ENCODE measurements around the gene KRT79. TPM values are rescaled to one million over a fixed set of nuclear protein-coding genes. Genes with fewer than 3 reads are reported as not detected.

KRT79 gene
- polyA plus RNA-seq, 1 donor, result not detected

DNA sequence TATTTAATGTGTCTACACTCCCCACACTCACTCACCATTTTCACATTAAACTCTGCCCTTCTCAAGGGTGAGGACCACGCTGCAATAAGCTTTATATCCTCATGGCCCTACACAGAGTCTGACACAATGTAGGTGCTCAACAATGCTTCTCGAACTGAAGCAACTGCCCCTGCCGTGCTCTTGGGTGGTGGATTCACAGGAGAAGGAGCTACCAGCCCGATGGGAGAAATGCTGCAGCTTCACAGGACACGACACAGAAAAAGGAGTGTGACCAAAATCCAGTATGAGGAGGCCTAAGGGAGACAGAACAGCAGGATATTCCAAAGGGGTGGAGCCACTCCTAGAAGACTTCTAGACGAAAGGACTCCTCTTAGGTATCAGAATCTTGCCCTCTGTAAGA lies 31.7 kb downstream of the KRT79 start:
- no CpG with 5 or more reads among the region's 6 CpGs for WGBS (ENCODE audit: insufficient coverage, low lambda C conversion rate)
- H3K27ac ChIP-seq (ENCODE audit: low read length), result no peak overlapping the region
- no peak overlapping the region for H3K4me3 ChIP-seq (ENCODE audit: low read length)
- H3K36me3 ChIP-seq (ENCODE audit: control insufficient read depth, insufficient read depth, low read length), result no peaks in the 10 kb centered on the region
- no peaks in the 10 kb centered on the region for H3K4me1 ChIP-seq (ENCODE audit: control insufficient read depth, insufficient read depth, low read length)
- H3K27me3 ChIP-seq (ENCODE audit: control insufficient read depth, insufficient read depth, low read length), result peaks cover 2% of the 10 kb centered on the region
- no peak for DNase-seq
- no peaks in the 10 kb centered on the region for H3K9me3 ChIP-seq (ENCODE audit: control insufficient read depth, low read depth, low read length)

DNA sequence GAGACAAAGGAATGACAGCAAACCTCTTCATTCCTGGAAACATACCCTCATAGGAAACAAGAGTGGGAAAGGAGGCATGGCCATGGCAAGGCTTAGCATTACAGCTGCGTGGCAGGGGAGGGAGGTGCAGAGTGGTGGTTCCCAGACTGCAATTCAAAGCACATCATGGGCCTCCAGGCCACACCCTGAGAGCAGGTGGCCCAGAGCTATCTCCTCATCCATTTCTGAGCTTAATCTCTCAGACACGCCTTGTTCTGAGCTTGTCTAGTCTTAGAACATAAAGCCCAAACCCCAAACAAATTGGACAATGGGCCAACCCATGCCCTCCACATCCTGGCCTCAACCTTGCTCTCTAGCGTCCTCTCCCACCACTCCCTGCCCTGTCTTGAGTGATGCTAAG lies 32.3 kb downstream of the KRT79 start:
- H3K9me3 ChIP-seq (ENCODE audit: control insufficient read depth, low read depth, low read length), result no peaks in the 10 kb centered on the region
- no peak overlapping the region for H3K27ac ChIP-seq (ENCODE audit: low read length)

DNA sequence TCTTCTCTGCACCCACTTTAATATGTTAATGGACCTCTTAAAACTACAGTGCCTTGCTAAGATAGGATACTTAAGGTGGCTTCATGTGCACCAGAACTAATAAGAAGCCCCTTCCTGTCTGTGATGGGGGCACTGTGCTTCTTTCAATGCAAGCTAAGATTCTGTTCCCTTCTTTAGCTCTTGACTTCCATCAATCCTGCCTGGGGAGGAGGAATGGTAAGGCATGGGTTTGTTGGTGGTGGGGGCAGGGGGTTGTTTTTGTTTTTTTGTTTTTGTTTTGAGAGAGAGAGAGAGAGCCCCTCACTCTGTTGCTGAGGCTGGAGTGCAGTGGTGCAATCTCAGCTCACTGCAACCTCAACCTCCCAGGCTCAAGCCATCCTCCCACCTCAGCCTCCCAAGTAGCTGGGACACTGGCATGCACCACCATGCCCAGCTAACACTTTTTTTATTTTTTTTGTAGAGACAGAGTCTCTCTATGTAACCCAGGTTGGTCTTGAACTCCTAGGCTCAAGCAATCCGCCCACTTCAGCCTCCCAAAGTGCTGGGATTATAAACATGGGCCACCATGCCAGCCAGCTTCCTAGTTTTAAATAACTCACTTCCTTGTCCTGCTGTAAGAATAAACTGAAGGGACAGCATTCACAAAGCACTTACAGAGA lies 33.7 kb downstream of the KRT79 start:
- Histone ChIP-seq H3K27me3 (ENCODE audit: control insufficient read depth, insufficient read depth, low read length) (peaks cover 4% of the 10 kb centered on the region), H3K27ac (ENCODE audit: low read length) (no peak overlapping the region), H3K9me3 (ENCODE audit: control insufficient read depth, low read depth, low read length) (no peaks in the 10 kb centered on the region), H3K36me3 (ENCODE audit: control insufficient read depth, insufficient read depth, low read length) (no peaks in the 10 kb centered on the region), H3K4me1 (ENCODE audit: control insufficient read depth, insufficient read depth, low read length) (no peaks in the 10 kb centered on the region), H3K4me3 (ENCODE audit: low read length) (no peak overlapping the region)
- no peak for DNase-seq
- no CpG with 5 or more reads among the region's 1 CpG for WGBS (ENCODE audit: insufficient coverage, low lambda C conversion rate)

More for the DNA sequence above, 32.3 kb downstream of the KRT79 start:
- no peaks in the 10 kb centered on the region for H3K4me1 ChIP-seq (ENCODE audit: control insufficient read depth, insufficient read depth, low read length)
- no peaks in the 10 kb centered on the region for H3K36me3 ChIP-seq (ENCODE audit: control insufficient read depth, insufficient read depth, low read length)
- DNase-seq, result no peak
- WGBS (ENCODE audit: insufficient coverage, low lambda C conversion rate), result no CpG with 5 or more reads among the region's 3 CpGs
- H3K4me3 ChIP-seq (ENCODE audit: low read length), result no peak overlapping the region
- H3K27me3 ChIP-seq (ENCODE audit: control insufficient read depth, insufficient read depth, low read length), result peaks cover 4% of the 10 kb centered on the region

DNA sequence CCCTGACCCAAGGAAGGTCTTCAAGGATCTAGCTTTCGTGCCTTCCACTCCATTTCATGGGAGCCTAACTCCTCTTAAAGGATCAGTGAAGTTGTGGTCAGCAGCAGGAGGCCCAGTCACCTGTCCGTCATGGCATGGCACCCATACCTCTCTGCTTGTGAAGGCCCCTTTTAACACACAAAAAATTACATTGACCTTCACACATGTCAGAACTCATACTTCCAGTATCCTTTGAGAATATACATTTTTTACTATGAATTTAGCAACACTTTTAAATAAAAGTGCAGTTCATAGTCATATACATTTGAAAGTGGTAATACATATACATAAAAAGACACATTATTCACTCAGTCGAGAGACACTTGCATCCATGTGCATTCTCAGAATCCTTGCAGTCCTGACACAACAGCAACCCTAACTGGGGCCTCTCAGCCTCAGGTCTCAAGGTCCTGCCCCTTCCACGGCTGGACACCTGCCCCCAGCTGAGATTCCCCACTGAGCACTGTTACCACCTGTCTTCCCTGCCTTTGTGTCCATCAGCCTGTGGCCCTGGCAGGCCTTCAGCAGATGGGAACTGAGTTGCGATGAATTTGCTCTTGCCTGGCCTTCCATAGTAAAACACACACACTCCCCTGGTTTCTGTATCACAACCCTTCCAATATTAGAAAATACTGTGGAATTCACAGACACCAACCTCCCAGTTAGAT lies 34.5 kb downstream of the KRT79 start:
- WGBS (ENCODE audit: insufficient coverage, low lambda C conversion rate), result no CpG with 5 or more reads among the region's 5 CpGs
- DNase-seq, result no peak

DNA sequence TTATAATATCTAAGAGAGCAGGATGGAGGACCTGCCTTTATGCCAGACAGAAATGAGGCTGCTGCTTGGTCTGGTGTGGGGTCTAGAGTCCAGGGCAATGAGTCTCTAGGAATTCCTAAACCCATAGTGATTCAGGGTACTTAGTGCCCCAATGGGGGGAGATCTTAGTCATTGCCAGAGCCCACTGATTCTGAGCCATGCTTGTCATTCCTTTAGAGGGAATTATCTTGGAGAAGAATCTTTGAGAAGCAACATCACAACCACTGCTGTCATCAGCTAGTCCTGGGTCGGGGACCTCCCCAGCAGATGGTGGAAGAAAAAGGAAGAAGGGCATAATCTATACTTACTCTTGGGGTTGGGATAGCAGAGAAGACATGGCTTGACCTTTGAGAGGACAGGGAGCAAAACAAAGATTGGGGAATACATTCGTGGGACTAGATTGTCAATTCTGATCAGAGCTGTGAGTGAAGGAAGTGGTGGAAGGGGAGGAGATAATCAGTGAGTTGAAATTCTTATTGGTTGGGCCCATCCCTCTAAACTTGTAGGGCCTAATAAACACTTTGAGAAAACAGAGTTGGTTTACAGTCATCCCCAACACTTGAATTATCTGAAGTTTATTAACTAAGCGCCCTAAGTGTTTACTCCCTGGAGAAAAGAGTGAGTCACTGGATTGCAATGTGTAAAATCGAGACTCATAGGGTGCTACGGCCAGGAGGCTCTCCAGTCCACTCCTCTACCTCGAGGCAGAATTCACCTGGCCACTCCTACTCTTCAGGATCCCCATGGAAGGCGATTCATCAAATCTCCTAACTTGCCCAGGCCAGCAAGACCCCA lies 35.2 kb downstream of the KRT79 start:
- no peaks in the 10 kb centered on the region for H3K36me3 ChIP-seq (ENCODE audit: control insufficient read depth, insufficient read depth, low read length)
- no peak overlapping the region for H3K27ac ChIP-seq (ENCODE audit: low read length)
- no peak for DNase-seq

More for the DNA sequence above, 34.5 kb downstream of the KRT79 start:
- peaks cover 5% of the 10 kb centered on the region for H3K27me3 ChIP-seq (ENCODE audit: control insufficient read depth, insufficient read depth, low read length)
- no peaks in the 10 kb centered on the region for H3K4me1 ChIP-seq (ENCODE audit: control insufficient read depth, insufficient read depth, low read length)
- no peak overlapping the region for H3K27ac ChIP-seq (ENCODE audit: low read length)
- no peaks in the 10 kb centered on the region for H3K36me3 ChIP-seq (ENCODE audit: control insufficient read depth, insufficient read depth, low read length)
- no peaks in the 10 kb centered on the region for H3K9me3 ChIP-seq (ENCODE audit: control insufficient read depth, low read depth, low read length)
- H3K4me3 ChIP-seq (ENCODE audit: low read length), result no peak overlapping the region

DNA sequence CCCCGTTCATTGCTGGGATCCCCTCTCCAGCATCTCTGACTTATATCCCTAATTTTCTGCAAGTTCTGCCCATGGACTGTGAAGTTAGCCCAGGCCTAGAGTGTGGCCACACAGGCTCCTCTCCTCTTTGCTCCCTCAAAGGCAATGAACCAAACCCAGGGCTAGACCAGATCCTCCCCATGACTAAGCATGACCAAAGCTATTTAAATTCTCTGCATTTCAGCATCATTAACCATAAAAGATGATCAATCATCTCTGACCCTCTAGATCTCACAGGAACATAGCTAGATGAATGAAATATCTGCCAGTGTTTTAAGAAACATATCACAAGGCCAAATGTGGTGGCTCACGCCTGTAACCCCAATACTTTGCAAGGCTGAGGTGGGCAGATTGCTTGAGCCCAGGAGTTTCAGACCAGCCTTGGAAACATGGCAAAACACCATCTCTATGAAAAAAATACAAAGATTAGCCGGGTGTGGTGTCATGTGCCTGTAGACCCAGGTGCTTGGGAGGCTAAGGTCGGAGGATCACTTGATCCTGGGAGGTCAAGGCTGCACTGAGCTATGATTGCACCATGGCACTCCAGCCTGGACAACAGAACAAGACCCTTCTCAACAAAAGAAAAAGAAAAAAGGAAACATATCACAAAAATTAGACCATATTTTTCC lies 36.0 kb downstream of the KRT79 start:
- Histone ChIP-seq H3K4me3 (ENCODE audit: low read length) (no peak overlapping the region), H3K9me3 (ENCODE audit: control insufficient read depth, low read depth, low read length) (no peaks in the 10 kb centered on the region), H3K27ac (ENCODE audit: low read length) (no peak overlapping the region), H3K36me3 (ENCODE audit: control insufficient read depth, insufficient read depth, low read length) (no peaks in the 10 kb centered on the region), H3K27me3 (ENCODE audit: control insufficient read depth, insufficient read depth, low read length) (peaks cover 14% of the 10 kb centered on the region), H3K4me1 (ENCODE audit: control insufficient read depth, insufficient read depth, low read length) (no peaks in the 10 kb centered on the region)
- DNase-seq, result no peak
- no CpG with 5 or more reads among the region's 4 CpGs for WGBS (ENCODE audit: insufficient coverage, low lambda C conversion rate)

More for the DNA sequence above, 35.2 kb downstream of the KRT79 start:
- 67% methylated on average over 3 of the region's 7 CpGs for WGBS (ENCODE audit: insufficient coverage, low lambda C conversion rate)
- peaks cover 12% of the 10 kb centered on the region for H3K27me3 ChIP-seq (ENCODE audit: control insufficient read depth, insufficient read depth, low read length)
- no peak overlapping the region for H3K4me3 ChIP-seq (ENCODE audit: low read length)
- no peaks in the 10 kb centered on the region for H3K9me3 ChIP-seq (ENCODE audit: control insufficient read depth, low read depth, low read length)
- H3K4me1 ChIP-seq (ENCODE audit: control insufficient read depth, insufficient read depth, low read length), result no peaks in the 10 kb centered on the region

DNA sequence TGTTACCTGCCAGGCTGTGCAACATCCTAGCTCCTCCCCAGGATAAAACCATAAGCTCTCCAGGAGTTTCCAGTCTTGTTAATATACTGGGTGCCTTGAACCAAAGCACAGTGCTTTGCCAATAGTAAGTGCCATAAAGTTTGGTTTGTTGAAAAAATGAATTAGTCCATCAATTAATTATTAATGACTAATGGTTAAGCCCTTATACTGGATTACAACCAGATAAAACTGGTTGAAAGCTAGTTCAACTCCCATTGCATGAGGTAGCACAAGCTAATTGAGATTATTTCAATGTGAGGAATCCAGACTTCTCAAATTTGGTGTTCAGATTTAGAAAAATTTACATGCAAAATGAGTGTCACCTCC lies 36.6 kb downstream of the KRT79 start:
- H3K4me3 ChIP-seq (ENCODE audit: low read length), result no peak overlapping the region
- no peaks in the 10 kb centered on the region for H3K36me3 ChIP-seq (ENCODE audit: control insufficient read depth, insufficient read depth, low read length)
- peaks cover 19% of the 10 kb centered on the region for H3K27me3 ChIP-seq (ENCODE audit: control insufficient read depth, insufficient read depth, low read length)
- no peaks in the 10 kb centered on the region for H3K9me3 ChIP-seq (ENCODE audit: control insufficient read depth, low read depth, low read length)
- H3K27ac ChIP-seq (ENCODE audit: low read length), result no peak overlapping the region
- no peaks in the 10 kb centered on the region for H3K4me1 ChIP-seq (ENCODE audit: control insufficient read depth, insufficient read depth, low read length)
- DNase-seq, result no peak

DNA sequence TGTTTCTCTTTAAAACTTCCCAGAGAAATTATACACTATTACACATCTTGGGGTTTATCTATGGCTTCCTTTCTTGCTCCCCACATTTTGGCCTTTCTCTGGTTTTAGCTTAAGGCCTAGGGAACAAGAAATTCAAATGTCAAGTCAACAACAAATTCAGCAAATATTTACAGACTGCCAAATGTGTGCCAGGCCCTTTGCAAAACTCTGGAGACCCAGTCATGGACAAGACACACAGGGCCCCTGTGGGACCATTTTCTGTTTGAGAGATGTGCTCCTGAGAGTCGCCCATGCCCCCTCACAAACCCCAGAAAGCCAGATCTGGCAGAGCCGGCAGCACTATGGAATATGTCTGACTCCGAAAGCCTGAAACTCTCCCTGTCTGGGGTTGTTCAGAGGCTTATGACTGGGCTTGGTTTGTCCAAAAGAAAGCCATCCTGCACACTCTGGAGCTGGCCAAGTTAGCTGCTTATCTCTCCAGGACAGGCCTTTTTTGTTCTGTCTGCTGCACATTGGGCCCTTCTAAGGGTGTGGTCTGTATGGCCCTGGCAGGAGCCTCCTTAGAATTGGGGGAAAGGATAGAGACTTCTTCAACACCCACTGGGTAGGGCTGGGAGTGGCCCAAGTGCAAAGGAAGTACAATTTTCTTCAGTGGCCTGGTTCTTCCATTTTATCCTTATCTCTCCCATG lies 37.1 kb downstream of the KRT79 start:
- Histone ChIP-seq H3K36me3 (ENCODE audit: control insufficient read depth, insufficient read depth, low read length) (no peaks in the 10 kb centered on the region), H3K9me3 (ENCODE audit: control insufficient read depth, low read depth, low read length) (no peaks in the 10 kb centered on the region), H3K4me1 (ENCODE audit: control insufficient read depth, insufficient read depth, low read length) (no peaks in the 10 kb centered on the region), H3K27ac (ENCODE audit: low read length) (no peak overlapping the region), H3K4me3 (ENCODE audit: low read length) (no peak overlapping the region), H3K27me3 (ENCODE audit: control insufficient read depth, insufficient read depth, low read length) (peaks cover 21% of the 10 kb centered on the region)
- WGBS (ENCODE audit: insufficient coverage, low lambda C conversion rate), result no CpG with 5 or more reads among the region's 3 CpGs
- DNase-seq, result no peak

DNA sequence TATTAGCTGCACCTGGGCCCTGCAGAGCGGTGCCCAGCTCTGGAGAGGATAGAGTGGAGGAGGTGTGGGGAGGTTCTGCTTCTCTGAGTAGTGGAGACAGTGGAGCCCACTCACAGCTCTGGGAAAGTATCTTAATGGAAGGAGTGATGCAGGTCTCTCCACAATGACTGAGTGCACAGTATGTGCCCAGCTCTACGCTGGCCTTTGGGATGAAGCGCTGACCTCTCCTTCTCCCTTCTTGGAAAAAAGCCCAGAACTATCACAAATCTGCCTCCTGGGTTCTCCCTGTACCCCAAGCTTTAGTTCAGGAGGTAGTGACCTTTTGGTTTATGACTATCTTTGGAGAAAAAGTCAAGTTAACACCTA lies 37.7 kb downstream of the KRT79 start:
- Histone ChIP-seq H3K4me1 (ENCODE audit: control insufficient read depth, insufficient read depth, low read length) (no peaks in the 10 kb centered on the region), H3K27me3 (ENCODE audit: control insufficient read depth, insufficient read depth, low read length) (peaks cover 21% of the 10 kb centered on the region), H3K27ac (ENCODE audit: low read length) (no peak overlapping the region), H3K9me3 (ENCODE audit: control insufficient read depth, low read depth, low read length) (no peaks in the 10 kb centered on the region), H3K36me3 (ENCODE audit: control insufficient read depth, insufficient read depth, low read length) (no peaks in the 10 kb centered on the region), H3K4me3 (ENCODE audit: low read length) (no peak overlapping the region)
- no peak for DNase-seq
- WGBS (ENCODE audit: insufficient coverage, low lambda C conversion rate), result no CpG with 5 or more reads among the region's 3 CpGs

All from large intestine (tissue), 3 donors.